Measurements from ENCODE around the gene TSPAN15.
"Not testable (repeated sequence)": the region's sequence is repeated elsewhere in the genome, so short reads cannot be mapped to it uniquely, and the experiment has no call there.

Gene TSPAN15

GRCh38 chr10:69503001-69503895, 52.0 kb downstream of the TSPAN15 start:
- no peak for DNase-seq (ENCODE audit: low spot score)

- DNase-seq (ENCODE audit: low spot score): no peak
Measured at GRCh38 chr10:69503896-69504265, 52.6 kb downstream of the TSPAN15 start.

- no peak for DNase-seq (ENCODE audit: low spot score)
Measured at GRCh38 chr10:69504576-69505250, 53.4 kb downstream of the TSPAN15 start.

GRCh38 chr10:69505636-69506318, 54.5 kb downstream of the TSPAN15 start:
- peak; percentile 1 for DNase-seq (ENCODE audit: low spot score)

- no peak for DNase-seq (ENCODE audit: low spot score)
Measured at GRCh38 chr10:69506487-69506833, 55.2 kb downstream of the TSPAN15 start.

- no peak for DNase-seq (ENCODE audit: low spot score)
Measured at GRCh38 chr10:69506834-69507713, 55.8 kb downstream of the TSPAN15 start.

- no peak for DNase-seq (ENCODE audit: low spot score)
Measured at GRCh38 chr10:69508738-69509340, 57.6 kb downstream of the TSPAN15 start.

- DNase-seq (ENCODE audit: low spot score): no peak
Measured at GRCh38 chr10:69512901-69513300, 61.6 kb downstream of the TSPAN15 start.

GRCh38 chr10:69513617-69514016, 62.4 kb downstream of the TSPAN15 start:
- DNase-seq (ENCODE audit: low spot score): no peak

GRCh38 chr10:69515699-69516259, 64.5 kb downstream of the TSPAN15 start:
- DNase-seq (ENCODE audit: low spot score): peak; percentile 84

GRCh38 chr10:69516316-69516715, 65.1 kb downstream of the TSPAN15 start:
- no peak for DNase-seq (ENCODE audit: low spot score)

- DNase-seq (ENCODE audit: low spot score): no peak
Measured at GRCh38 chr10:69516796-69517195, 65.5 kb downstream of the TSPAN15 start.

- no peak for DNase-seq (ENCODE audit: low spot score)
Measured at GRCh38 chr10:69517271-69517848, 66.1 kb downstream of the TSPAN15 start.

- DNase-seq (ENCODE audit: low spot score): no peak
Measured at GRCh38 chr10:69527961-69528360, 76.7 kb downstream of the TSPAN15 start.

GRCh38 chr10:69533658-69534057, 82.4 kb downstream of the TSPAN15 start:
- no peak for DNase-seq (ENCODE audit: low spot score)

- not testable (repeated sequence) for DNase-seq (ENCODE audit: low spot score)
Measured at GRCh38 chr10:69536521-69536920, 85.3 kb downstream of the TSPAN15 start.

- no peak for DNase-seq (ENCODE audit: low spot score)
Measured at GRCh38 chr10:69537449-69537848, 86.2 kb downstream of the TSPAN15 start.

- DNase-seq (ENCODE audit: low spot score): no peak
Measured at GRCh38 chr10:69538461-69538860, 87.2 kb downstream of the TSPAN15 start.

GRCh38 chr10:69541463-69541862, 90.2 kb downstream of the TSPAN15 start:
- no peak for DNase-seq (ENCODE audit: low spot score)

GRCh38 chr10:69549959-69550358, 98.7 kb downstream of the TSPAN15 start:
- no peak for DNase-seq (ENCODE audit: low spot score)

- no peak for DNase-seq (ENCODE audit: low spot score)
Measured at GRCh38 chr10:69552268-69552667, 101.0 kb downstream of the TSPAN15 start.
